HG02970 (cell line): ENCODE measurements around the gene SLC2A8.

Experiments
- ATAC-seq: cut with Tn5 transposase; IDR thresholded peaks from one replicate; pipeline ENCODE4 v1.9.1; 2021; ENCODE audit warnings: mild to moderate bottlenecking, moderate library complexity, moderate number of reproducible peaks; ENCODE audit not compliant: unreplicated experiment, low FRiP score

The SLC2A8 gene

GRCh38 chr9:127370672-127371648 lies 26.0 kb upstream of the SLC2A8 start:
- ATAC-seq: no peak

GRCh38 chr9:127380479-127380878 lies 16.5 kb upstream of the SLC2A8 start:
- ATAC-seq: no peak

- ATAC-seq: no peak
Measured at GRCh38 chr9:127382541-127382940, 14.4 kb upstream of the SLC2A8 start.

GRCh38 chr9:127384016-127384730 lies 12.8 kb upstream of the SLC2A8 start:
- no peak for ATAC-seq

GRCh38 chr9:127384901-127385300 lies 12.1 kb upstream of the SLC2A8 start:
- ATAC-seq: no peak

- no peak for ATAC-seq
Measured at GRCh38 chr9:127386249-127386648, 10.7 kb upstream of the SLC2A8 start.

GRCh38 chr9:127386981-127387380 lies 10.0 kb upstream of the SLC2A8 start:
- ATAC-seq: no peak

GRCh38 chr9:127388037-127388855 lies 8.7 kb upstream of the SLC2A8 start:
- ATAC-seq: peak; percentile 53

- no peak for ATAC-seq
Measured at GRCh38 chr9:127388856-127389238, 8.1 kb upstream of the SLC2A8 start.

GRCh38 chr9:127389381-127390247 lies 7.4 kb upstream of the SLC2A8 start:
- no peak for ATAC-seq

GRCh38 chr9:127390248-127390545 lies 6.8 kb upstream of the SLC2A8 start:
- no peak for ATAC-seq

GRCh38 chr9:127390563-127390962 lies 6.4 kb upstream of the SLC2A8 start:
- no peak for ATAC-seq

- no peak for ATAC-seq
Measured at GRCh38 chr9:127392166-127392565, 4.8 kb upstream of the SLC2A8 start.

- ATAC-seq: no peak
Measured at GRCh38 chr9:127392976-127393375, 4.0 kb upstream of the SLC2A8 start.

- ATAC-seq: no peak
Measured at GRCh38 chr9:127393645-127394044, 3.3 kb upstream of the SLC2A8 start.

- no peak for ATAC-seq
Measured at GRCh38 chr9:127395497-127396252, 1.3 kb upstream of the SLC2A8 start.

- no peak for ATAC-seq
Measured at GRCh38 chr9:127396253-127396807, 639 bp upstream of the SLC2A8 start.

GRCh38 chr9:127397646-127398274 lies 791 bp downstream of the SLC2A8 start:
- no peak for ATAC-seq

GRCh38 chr9:127398275-127398647 lies 1.3 kb downstream of the SLC2A8 start:
- no peak for ATAC-seq
